Measurements from ENCODE around the gene KIF13A.

GRCh38 chr6:17803409-17803808 is 184.0 kb downstream of the KIF13A start:
- no peak for TF ChIP-seq CTCF (IDR thresholded peaks at IDR 0.05; ENCODE audit: low read depth, low read length)
- TF ChIP-seq EZH2phosphoT487 (IDR thresholded peaks at IDR 0.05; ENCODE audit: low read depth) = no peak
